Amniotic stem cell (primary cell): ENCODE measurements around the gene SOX10.

Experiments used
- DNase-seq: peaks from one replicate; lab custom pipeline; 2025; lab: John Stamatoyannopoulos, UW

SOX10 gene

DNA sequence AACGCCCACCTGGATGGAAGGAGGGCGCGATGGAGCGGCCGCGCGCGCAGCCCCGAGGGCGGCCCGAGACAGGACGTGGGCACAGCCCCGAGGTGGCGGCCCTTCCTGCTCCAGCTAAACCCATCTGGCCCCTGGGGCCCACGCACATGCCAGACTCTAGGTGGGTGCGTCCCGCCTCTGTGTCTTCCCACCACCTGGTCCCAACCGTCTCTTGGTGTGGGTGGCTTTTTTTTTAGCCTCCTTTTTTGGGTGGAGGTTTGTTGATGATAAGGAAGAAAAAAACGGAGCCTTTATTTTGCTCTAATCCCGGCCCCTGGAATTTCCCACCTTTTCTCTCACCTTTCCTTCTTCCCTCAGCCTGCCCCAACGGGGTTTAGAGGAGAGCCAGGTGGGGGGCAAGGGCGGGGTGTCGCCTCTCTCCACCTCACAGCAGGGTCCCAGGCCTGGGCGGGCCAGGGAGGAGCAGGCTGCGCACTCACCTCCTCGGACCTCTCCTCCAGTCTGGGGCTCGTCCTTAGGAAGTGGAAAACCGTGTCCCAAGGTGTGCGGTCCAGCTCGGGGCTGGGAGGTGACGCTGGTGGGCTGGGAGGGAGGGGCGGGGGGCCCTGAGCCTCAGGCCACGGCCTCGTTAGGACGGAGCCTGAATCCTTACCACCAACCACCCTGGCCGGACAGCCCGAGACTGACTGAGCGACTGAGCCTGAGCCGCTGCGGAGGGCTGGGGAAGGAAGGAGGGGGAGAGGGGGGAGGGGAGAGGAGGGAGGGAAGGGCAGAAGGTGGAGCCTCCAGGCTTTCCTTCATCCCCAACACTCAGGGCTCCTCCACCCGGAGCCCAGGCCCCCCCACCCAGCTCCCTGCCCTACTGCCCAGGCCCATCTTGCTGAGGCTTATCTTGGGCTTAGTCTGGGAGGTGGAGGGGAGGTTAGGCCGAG is at the start of gene SOX10:
Gene SOX10, minus strand, starts transcription at position 696 of the 932 bp plus-strand sequence. CDS start 771 bp downstream, outside the sequence.
- no peak for DNase-seq

DNA sequence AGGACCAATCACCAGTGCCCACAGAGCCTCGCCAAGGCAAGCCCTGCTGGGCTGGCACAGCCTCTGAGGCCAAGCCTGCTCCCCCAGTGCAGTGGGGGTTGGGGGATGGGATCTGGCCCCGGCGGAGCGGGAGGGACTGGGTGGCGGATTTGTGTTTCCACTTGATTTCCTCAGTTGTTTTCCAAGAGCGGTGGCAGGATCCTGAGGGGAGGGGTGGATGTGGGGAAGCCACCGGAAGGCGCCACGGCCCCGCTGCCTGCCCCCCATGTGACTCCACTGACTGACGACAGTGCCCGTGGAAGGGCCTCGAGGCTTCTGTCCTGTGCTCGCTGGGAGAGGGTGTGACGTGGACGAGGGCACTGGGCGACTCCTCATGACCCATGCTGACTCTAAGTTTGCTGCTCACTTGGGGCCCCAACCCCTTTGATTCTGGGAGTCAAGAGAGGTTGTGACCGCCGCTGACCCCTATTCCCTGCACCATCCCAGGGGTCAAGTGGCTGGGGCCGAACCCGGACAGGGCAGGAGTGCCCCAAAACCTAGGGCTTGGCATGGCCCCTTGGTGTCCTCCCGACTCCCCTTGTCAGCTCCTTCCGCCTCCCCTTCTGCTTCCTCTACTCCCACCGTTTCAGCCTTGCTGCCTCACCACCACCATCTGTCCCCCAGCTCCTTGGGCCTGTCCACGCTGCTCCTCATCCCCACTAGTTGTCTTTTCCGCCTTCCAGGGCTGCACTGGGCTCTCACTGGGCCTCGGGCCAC is 49.3 kb upstream of the SOX10 start:
- DNase-seq = no peak

GRCh38 chr22:38032681-38033521 is 48.5 kb upstream of the SOX10 start:
- DNase-seq = no peak

- DNase-seq = no peak
Measured at GRCh38 chr22:38031491-38031890, 47.1 kb upstream of the SOX10 start.

- no peak for DNase-seq
Measured at GRCh38 chr22:38030311-38031133, 46.2 kb upstream of the SOX10 start.

- no peak for DNase-seq
Measured at GRCh38 chr22:38029901-38030300, 45.5 kb upstream of the SOX10 start.

GRCh38 chr22:38029370-38029769 is 45.0 kb upstream of the SOX10 start:
- no peak for DNase-seq

- DNase-seq = no peak
Measured at GRCh38 chr22:38028344-38029130, 44.2 kb upstream of the SOX10 start.

DNA sequence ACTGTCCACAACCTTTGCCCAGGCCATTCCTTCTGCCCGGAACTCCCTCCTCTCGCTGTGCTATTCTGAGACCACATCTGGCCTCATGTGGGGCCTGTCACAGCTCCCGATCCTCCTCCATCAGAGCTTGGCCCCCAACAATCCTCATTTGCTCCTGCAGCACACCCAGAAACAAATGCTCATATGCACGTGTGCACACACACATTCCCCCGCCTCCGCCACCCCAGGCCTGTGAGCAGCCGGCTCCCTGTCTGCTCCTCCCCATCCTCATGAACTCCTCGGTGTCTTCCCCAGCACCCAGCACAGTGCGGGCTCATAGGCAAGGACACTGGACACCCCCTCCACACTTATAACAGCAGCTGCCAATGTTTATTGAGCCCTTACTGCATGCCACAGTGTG is 43.1 kb upstream of the SOX10 start:
- no peak for DNase-seq

GRCh38 chr22:38026130-38027111 is 42.1 kb upstream of the SOX10 start:
- no peak for DNase-seq

- no peak for DNase-seq
Measured at GRCh38 chr22:38025514-38025913, 41.2 kb upstream of the SOX10 start.

DNA sequence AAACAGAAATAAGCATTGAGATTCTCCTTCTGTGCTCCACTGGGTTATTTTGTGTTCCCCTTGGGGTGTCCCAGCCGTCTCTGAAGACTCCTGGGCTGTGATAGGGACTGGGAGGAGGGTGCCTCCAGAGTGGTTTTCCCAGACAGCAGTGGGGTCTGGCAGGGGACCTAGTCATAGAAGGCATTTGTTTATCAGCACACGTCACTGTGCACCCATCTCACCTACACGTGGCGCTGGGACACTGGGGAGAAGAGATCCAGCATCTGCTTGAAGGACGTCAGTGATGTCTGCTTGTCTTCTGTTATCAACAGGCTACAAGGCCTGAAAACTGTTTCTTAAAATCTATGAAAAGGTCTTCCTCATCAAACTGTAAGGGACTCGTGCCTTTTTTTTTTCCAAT is 38.7 kb upstream of the SOX10 start:
- DNase-seq = no peak

DNA sequence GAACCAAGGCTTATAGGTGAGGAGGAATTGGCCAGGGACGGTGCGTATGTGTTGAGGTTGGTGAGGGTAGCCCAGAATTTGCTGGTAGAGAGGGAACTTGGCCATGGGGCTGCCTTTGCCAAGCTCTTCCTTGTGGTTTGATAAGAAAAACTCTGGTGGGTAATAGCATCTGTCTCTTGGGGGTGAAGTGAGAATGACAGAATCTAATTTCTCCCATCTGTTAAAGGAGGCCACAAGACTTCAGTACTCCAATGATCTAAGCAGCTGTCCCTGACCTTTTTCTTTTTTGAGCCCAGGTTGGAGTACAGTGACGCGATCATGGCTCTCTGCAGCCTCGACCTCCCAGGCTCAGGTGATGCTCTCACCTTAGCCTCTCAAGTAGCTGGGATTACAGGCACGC is 36.9 kb upstream of the SOX10 start:
- no peak for DNase-seq

DNA sequence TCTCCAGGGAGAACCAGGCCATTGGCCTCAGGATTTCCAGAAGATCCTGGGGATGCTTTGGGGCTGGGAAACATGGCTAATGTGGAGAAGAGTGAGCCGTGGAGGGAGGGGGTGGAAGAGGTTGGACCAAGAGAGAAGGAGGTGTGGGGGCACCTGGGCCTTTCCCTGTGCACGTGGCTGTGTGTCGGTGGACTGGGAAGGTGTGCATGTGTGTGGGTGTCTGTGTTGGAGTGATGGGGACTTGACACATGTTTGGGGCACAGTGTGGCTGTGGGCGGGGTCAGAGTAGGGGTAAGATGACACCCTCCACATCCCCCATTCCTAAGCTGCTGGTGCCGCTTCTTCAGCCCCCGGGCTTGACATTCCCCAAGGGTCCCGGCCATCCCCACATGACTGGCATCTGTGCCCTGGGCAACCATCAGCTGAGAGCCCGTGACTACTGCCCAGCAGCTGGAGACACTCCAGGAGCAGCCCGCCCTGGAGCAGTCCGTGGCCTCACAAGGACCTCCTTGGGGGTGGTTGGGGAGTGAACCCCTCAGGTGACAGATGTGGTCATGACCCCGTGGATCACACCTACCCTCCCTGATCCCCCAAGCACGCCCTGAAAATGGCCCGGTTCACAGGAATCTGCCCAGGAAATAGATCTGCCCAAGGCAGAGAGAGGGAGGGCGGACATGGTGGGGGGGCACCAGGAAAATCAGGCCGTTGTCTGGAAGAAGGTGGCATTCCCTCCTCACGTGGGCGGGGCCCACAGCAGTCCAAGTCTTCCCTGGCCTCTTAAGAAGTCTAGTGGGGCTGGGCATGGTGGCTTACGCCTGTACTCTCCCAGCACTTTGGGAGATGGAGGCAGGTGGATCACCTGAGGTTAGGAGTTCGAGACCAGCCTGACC is 34.8 kb upstream of the SOX10 start:
- DNase-seq = no peak

DNA sequence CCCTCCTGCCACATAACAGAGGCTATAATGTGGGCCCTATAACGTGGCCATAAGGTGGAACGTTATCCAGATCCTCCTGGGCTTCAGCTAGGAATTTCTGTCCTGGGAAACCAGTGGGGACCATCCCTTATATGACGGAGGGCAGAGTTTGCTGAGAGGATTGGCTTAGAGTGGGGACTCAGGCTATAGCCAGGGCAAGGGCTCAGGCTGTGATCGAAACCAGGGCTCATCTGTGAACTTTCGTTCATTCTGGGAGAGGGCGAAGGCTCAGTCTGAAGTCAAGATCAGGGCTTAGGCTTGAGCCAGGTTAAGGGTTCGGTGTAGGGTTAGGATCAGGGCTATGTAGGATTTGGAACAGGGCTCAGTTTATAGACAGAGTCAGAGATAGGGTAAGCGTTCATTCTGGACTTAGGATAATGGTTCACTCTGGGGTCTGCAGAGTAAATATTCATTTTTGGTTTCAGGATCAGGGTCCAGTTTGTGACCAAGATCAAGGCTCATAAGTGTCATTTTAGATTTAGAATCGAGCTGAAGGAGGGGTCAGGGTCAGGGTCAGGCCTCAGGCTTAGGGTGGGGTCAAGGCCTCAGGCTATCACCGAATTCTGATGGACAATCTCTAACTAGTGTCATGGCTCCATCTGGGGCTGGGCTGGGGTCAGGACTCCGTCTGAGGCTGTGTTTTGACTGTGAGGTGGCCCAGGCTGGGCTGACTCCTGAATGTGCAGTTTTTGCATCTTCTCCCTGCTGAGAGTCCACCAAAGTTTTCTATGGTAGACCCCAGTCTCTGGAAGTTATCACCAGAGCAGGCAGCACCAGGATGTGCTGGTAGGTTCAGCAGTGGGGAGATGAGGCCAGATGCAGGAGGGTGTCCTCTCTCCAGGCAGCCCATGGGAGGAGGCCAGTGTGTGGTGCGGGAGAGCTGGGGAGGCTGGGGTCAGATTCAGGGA is 33.9 kb upstream of the SOX10 start:
- DNase-seq = no peak

DNA sequence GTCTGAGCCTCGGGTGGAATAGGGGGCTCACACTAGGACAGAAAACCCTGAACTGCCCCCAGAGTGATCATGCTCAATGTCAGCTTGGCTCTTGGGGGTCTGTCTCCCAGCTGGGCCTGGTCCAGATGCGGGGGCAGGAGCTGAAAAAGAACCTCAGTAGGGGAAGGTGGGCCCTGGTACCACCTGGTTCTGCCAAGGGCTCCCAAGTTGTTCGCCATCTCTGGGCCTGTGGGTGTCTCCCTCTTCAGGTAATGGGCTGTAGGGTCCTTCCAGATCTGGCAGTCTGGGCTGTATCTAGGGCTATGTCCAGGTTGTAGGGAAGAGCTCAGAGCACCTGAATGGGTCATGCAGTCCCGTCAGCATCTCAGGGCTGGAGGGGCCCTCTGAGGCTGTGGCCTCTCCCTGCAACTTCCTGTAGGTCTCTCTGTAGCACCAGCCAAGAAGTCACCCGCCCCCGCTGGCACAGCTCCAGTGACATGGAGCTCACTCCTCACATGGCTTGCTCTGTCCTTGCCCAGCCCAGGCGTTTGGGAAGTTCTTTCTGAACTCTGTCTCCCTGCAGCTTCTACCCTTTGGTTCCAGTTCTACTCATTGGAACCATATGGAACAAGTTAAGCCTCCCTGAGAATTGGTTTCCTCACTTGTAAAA is 33.0 kb upstream of the SOX10 start:
- no peak for DNase-seq
